Measurements from ENCODE around the gene TTC17.

DNA sequence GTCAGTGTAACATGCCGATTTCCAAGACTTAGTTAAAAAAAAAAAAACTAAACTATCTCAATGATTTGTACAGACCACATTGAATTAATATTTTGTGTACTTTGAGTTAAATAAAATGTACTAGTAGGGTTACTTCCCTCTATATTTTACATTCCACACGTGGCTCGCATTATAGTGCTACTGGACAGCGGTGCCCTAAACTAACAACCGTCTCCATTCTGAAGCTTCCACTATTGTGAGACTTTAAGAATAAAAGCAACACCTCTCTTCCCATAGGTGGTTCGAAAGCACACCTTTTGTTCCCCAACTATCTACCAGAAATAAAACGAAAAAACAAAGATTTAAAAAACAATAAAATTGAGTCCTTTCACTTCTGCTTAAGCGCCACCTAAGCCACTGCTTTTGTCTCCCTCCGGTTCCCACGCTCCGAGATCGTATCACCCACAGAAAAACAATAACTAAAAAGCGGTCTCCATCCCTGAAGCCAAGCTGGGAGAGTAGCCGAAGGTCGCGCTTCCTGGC, 380 bp upstream of the TTC17 start:
- TF ChIP-seq EZH2phosphoT487 (IDR thresholded peaks at IDR 0.05; ENCODE audit: borderline replicate concordance, low read depth, low read length): no peak
- TF ChIP-seq, protein P1, sequence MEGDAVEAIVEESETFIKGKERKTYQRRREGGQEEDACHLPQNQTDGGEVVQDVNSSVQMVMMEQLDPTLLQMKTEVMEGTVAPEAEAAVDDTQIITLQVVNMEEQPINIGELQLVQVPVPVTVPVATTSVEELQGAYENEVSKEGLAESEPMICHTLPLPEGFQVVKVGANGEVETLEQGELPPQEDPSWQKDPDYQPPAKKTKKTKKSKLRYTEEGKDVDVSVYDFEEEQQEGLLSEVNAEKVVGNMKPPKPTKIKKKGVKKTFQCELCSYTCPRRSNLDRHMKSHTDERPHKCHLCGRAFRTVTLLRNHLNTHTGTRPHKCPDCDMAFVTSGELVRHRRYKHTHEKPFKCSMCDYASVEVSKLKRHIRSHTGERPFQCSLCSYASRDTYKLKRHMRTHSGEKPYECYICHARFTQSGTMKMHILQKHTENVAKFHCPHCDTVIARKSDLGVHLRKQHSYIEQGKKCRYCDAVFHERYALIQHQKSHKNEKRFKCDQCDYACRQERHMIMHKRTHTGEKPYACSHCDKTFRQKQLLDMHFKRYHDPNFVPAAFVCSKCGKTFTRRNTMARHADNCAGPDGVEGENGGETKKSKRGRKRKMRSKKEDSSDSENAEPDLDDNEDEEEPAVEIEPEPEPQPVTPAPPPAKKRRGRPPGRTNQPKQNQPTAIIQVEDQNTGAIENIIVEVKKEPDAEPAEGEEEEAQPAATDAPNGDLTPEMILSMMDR (conservative IDR thresholded peaks at IDR 0.05; ENCODE audit: low read length): no peak

Measured in OCI-LY7 (cell line).